Measurements from ENCODE around the gene ARVCF.

ARVCF gene

DNA sequence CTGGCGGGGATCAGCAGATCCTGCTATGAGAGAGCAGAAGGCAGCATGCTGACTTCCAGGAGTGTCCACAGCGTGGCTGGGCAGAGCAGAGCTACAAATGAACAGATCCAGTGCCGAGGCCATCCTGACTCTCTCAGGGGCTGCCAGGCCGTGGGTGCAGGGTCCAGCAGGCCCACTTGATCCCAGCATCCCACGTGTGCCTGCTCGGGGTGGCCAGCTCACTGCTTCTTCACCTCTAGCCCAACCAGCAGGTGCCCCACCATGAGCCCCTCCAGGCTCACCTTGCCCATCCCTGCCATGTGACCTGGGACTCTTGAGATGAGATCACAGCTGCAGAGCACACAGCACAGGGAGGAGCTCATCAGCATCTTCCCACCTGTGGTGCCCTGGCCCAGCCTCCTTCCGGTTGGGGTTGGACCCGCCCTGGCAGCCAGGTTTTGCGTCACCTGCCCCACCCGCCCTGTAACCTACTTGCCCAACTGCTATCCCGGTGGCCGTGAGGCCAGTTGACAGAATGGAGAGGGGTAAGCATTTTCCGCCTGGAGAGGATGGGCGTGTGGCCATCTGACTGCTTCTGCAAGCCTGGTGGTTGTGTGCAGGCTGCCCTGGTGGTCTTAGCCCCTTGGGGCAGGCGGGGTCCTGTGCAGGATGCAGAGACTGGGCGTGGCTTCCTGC, 15.2 kb upstream of the ARVCF start:
- DNase-seq (ENCODE audit: extremely low read depth in 1 of 2, low read depth in 1 of 2): no peak

DNA sequence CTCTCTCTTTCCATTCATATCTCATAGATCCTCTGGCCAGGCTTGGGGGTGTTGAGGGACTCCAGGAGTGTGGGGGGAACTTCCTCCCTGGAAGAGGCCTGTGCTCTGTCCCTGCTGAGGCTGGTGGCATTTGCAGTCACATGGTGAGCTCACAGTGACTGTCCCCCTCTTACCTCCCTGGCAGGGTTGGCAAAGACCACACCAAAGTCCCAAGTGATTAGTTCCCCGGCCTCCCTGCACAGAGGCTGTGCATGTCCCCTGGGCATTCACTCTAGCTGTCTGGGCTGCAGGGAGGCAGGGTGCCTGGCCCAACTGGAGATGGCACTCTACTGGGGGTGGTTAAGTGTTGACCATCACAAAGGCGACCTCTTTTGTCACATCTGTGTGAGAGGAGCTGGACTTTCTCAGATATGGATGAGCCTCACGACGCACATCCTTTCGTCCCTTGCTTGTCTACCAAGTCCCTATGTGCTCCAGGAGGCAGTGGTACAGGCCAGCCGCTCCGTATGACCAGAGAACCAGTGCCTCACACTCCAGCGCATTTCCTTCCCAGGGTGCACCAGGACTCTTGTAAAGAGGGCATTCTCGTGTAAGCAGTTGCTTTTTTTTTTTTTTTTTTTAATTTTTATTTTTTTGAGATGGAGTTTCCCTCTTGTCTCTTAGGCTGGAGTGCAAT, 13.1 kb upstream of the ARVCF start:
- no peak for DNase-seq (ENCODE audit: extremely low read depth in 1 of 2, low read depth in 1 of 2)

DNA sequence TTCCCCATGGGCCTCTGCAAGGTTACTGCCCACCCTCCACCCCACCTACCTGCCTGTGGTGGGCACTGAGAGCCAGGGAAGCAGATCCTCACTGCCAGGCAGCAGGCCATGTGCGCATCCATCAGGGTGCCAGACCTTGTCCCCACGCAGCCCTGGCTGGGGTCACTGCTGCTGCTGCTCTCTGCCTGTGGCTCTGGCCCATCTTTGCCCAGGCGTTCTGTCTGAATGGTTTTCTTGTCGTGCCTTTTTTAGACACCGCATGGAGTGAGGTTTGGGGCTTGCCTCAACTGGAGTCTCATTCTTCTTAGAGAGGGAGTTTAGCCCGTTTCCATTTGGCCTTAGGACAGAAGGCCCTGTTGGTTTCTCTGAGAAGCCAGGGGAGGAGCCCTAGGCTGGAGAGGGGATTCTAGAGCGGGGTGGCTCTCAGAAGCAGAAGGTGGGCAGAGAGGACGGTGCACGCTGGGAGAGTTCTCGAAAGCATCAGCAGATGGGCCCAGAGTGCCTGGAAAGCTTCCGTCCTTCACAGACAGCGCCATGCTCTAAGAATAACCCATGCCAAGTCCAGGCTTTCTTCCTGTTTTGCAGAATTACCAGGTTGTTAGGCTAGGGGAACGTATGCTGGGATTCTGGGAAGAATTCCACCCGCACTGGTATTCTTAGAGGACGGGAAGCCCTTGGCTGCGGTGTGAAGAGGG, 12.4 kb upstream of the ARVCF start:
- no peak for DNase-seq (ENCODE audit: extremely low read depth in 1 of 2, low read depth in 1 of 2)

DNA sequence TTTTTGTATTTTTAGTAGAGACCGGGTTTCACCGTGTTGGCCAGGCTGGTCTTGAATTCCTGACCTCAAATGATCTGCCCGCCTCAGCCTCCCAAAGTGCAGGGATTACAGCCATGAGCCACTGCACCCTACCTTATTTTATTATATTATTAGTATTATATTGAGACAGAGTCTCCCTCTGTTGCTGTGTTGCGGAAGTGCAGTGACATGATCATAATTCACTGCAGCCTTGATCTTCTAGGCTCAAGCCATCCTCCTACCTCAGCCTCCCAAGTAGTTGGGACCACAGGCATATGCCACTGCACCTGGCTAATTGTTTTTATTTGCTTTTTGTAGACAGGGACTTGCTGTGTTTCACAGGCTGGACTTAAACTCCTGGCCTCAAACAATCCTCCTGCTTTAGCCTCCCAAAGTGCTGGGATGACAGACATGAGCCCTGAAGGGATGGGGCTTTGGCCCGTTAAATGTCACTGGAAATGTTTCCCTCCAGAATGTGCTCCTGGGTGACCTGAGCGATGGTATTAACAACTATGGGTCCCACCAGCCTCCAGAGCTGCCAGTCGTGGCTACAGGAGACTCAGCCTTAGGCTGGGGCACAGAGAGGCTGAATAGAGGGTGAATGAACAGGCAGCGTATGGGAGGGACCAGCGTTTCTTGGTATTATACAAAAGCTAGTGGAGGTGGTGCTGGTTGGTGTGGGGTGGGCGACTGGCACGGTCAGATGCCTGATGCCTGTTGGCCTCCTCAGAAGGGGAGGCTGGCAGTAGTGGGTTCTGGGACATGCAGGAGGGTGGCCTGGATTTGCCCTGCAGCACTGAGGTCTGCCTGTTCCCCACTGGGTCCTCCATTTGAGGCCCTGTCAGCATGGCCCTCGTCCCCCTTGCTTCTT, 11.6 kb upstream of the ARVCF start:
- no peak for DNase-seq (ENCODE audit: extremely low read depth in 1 of 2, low read depth in 1 of 2)

DNA sequence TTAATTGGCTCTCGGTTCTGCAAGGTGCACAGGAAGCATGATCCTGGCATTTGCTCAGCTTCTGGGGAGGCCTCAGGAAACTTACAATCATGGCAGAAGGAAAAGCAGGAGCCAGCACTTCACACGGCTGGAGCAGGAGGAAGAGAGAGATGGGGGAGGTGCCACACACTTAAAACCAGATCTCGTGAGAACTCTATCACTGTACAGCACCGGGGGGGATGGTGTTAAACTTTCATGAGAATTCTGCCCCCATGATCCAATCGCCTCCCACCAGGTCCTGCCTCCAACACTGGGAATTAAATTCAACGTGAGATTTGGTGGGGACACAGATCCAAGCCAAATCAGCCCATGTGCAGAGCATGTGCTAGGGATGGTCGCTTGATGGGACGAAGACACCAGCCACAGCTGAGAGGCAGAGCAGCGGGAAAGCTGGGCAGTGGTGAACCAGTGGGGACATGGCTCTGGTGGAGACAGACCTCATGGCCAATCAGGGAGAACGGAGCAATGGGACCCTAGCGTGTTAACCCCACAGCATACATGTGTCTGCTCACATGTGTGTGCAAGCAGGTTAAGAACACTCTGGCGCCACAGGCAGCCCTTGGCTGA, 10.5 kb upstream of the ARVCF start:
- no peak for DNase-seq (ENCODE audit: extremely low read depth in 1 of 2, low read depth in 1 of 2)

DNA sequence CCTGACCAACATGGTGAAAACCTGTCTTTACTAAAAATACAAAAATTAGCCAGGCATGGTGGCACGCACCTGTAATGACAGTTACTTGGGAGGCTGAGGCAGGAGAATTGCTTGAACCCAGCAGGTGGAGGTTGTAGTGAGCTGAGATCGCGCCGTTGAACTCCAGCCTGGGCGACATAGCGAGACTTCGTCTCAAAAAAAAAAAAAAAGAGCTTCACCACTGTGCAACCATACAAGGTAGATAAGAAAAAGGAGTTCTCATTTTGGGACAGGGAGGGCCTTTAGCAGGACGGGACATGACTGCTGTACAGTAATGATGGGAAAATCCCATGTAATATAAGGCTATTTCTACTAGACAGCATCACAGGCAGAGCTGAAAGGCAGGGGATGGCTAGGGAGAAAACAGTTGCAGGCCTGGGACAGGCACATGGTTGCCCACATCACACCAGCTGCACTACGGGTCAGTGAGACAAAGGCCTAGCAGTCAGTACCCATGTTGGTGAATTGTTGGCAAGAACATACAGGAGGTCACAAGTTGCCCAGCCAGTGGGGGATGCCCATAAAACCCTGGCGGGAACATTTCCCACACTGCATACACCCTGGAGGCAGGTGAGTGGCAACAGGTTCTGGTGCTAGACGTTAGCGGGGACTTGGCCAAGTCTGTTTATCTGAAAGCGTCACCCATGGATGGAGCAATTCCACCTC, 9.7 kb upstream of the ARVCF start:
- DNase-seq (ENCODE audit: extremely low read depth in 1 of 2, low read depth in 1 of 2): no peak

DNA sequence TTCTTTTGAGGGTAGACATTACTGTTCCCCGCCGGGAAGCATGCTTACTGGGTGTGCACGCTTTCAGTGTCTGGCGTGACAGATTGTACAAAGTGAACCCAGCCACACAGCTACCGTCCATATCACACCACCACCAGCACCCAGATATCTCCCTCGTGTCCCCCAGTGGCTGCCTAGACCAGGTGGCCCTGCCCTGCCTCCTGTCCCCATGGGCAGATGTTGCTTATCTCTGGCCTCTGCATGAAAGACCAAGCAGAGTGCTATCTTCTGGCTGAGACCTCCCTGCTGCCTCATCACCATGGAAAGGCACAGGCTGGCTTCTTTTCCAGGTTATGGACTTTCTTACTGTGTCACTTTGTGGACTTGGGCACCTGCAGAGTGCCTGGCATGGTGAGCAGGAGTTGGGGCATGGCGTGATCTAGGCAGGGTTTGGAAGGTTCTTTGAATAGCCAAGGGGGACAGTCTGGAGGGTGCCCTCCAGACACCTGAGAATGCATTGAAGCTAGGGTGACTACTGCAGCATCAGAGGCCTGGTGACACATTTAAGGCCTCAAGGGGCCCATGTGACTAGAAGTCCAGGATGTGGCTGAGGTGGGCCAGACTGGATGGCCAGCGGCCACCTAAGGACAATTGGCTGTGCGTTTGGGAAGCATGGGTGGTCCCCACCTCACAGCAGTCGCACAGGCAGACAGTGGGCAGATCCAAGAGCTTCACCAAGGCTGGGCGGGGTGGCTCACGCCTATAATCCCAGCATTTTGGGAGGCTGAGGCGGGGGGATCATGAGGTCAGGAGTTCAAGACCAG, 9.0 kb upstream of the ARVCF start:
- no peak for DNase-seq (ENCODE audit: extremely low read depth in 1 of 2, low read depth in 1 of 2)

DNA sequence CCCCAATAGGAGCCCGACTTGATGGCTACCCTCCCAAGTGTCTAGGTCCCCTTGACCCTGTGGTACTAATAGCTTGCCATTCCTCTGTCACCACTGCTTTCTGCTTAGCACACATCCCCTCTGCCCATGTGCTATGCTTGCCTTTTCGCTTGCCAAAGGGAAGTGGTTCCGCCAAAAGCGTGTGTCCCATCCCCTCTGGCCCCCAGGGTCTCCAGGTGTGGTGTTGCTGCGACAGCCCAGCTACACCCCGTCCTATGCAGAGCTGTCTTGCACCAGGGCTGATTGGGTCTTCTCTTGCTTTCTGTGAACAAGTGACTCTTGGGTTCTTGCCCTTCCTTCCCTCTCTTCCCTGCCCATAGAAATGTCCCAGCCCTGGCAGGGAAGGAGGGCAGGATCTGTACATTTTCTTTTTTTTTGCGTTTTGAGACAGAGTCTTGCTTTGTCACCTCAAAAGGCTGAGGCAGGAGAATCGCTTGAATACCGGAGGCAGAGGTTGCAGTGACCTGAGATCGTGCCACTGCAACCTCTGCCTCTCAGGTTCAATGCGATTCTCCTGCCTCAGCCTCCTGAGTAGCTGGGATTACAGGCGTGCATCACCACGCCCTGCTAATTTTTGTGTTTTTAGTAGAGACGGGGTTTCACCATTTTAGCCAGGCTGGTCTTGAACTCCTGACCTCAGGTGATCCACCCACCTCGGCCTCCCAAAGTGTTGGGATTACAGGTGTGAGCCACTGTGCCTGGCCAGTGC, 8.2 kb upstream of the ARVCF start:
- DNase-seq (ENCODE audit: extremely low read depth in 1 of 2, low read depth in 1 of 2): no peak

DNA sequence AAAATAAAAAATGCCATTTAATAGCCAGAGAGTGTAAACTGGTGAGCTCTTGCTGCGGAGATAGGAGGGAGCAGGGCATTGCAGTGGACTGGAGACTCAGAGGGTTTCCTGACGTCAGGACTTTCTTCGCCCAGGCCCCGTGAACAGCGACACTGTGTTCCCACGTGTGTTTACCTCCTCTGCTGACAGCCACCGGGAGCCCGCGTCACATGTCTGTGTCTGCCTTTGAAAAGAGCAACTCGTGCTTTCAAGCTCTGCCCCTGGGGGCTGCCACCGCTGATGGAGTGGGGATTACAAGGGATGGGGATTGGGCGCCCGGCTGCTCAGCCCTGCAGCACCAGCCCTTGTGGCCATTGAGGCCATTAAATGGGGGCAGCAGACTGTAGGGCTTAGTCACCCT, 7.6 kb upstream of the ARVCF start:
- no peak for DNase-seq (ENCODE audit: extremely low read depth in 1 of 2, low read depth in 1 of 2)

DNA sequence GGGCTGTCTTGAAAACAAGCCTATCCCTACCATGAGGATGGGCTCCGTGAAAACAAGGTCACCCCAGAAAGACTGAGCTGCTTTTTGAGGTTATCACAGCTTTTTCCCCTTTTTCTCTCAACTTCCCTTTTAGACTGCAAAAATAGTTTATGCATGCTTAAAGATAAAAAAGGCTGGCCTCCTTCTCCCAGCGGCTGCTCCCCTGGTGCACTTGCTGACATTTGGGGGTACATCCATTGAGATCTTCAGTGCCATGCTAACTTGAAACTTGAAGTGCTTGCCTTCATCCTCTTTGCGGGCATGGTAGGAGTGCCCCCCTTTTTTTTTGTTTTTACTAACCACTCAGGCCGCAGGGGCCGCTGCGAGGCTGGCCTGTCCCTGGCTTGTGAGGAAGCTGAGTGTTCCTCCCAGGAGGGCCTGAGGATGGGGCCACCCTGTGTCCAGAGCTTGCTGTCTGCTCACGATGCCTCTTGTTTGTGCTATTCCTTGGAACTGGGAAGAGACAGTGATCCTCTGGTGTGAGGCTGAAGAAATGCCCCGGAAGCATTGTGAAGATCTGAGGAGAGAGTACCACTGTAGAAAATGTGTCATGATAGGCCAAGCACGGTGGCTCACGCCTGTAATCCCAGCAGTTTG, 6.5 kb upstream of the ARVCF start:
- DNase-seq (ENCODE audit: extremely low read depth in 1 of 2, low read depth in 1 of 2): no peak

DNA sequence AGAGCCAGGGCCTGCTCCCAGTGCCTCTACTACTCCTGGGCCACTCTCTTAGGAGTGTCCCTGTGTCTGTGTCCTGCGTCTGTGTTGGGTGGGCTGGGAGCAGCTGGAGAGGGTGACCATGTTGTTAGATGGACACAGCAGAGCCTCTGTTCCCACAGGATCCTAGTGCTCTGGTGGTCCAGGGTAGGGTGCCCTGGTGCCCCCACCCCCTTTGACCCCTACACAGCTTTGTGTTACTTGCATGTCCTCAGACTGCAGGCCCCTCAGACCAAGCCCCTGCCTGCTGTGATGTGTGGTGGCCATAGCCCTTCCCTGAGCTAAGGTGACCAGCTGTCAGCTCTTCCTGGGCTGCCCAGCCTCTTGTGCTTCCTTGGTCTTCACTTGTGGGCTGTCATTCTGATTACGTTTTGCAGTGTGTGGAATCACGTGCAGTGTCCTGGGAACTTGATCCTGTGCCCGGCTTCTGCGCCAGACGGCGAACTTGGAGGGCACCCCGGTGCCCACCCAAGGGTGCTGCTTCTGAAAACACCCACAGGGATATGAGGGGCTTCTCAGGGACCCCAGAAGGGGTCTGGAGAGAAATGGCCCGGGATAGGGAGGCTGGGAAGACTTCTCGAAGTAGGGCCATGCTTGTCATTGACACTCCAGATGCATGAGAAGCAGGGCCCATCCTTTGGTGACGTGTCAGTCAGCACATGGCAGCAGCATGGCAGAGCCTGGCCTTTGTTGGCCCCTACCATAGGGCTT, 5.8 kb upstream of the ARVCF start:
- no peak for DNase-seq (ENCODE audit: extremely low read depth in 1 of 2, low read depth in 1 of 2)

DNA sequence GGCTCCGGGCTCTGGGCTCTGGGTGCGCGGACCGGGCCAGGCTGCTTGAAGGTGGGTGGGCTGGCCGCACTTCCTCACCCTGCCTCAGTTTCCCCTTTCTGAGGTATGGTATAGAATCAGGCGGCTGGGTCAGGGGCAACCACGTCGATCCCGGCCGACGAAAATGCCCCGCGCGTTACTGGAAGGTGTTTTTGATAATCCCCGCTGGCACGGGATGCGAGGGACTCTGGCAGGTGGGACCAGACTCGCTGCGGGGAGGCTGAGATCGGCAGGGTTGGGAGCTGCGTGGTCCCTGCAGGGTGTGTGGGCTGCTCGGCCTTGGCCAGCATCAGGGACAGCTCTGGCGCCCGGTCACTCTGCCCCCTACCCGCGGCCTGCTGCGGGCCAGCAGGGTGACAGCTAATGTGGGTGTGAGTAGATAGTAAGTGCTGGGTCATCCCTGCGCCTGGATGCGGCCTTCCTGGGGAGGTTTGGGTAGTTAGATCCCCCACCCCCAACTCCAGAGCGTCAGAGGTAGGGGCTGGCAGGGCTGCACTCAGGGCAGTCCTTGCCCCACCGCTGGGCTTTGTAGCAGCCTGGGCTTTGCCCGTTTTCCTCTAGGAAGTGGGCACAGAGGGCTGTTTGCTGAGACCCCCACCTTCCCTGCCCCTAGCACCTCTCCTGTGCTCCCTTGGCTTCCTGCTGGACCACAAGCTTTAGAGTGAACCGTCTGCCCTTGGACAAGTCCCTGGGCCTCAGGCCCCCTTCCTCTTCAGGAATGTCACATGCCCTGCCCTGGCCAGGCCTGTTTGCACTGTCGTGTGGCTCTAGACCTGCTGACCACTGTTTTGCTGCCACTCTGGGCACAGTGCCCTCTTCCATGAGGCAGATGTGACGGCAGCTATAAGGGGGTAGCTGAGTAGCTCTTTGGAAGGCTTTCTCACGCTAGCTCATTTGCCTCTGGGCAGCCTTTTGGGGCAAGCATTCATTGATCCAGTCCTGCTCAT, 4.9 kb upstream of the ARVCF start:
- DNase-seq (ENCODE audit: extremely low read depth in 1 of 2, low read depth in 1 of 2): no peak

DNA sequence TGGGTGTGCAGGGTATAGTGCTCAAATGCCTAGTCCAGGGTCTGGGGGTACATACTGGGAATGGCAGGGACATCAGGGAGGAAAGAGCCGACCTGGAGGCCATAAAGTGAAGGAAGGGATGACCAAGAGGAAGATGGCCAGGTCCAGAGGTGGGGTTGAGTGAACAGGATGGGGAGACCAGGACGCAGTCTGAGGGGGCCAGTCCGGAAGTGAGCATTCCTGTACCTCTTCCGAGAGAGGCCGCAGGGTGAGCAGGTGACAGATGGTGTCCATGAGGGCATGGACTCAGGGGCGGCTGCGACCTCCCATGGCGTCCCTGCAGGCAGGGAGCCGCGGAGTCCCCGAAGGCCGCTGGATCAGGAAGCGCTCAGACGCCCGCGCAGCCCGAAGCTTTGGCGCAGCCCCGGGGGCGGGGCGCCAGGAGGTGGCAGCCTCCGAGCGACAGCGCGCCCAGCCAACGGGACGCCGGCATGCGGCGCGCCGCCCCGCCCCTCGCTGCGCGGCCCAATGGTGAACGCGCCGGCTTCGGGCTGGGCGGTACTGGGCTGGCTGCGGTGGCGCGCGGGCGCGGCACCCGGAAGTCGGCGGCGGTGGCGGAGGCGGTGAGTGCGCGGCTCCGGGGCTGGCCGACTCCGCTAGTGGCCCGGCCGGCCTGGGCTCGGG, 4.0 kb upstream of the ARVCF start, which contains the start of gene TANGO2:
Gene TANGO2 (plus strand): TSS at position 578 of the 663 bp plus-strand sequence. CDS start 15,689 bp downstream, outside the sequence.
- DNase-seq (ENCODE audit: extremely low read depth in 1 of 2, low read depth in 1 of 2): peak; percentile 82 to 89

DNA sequence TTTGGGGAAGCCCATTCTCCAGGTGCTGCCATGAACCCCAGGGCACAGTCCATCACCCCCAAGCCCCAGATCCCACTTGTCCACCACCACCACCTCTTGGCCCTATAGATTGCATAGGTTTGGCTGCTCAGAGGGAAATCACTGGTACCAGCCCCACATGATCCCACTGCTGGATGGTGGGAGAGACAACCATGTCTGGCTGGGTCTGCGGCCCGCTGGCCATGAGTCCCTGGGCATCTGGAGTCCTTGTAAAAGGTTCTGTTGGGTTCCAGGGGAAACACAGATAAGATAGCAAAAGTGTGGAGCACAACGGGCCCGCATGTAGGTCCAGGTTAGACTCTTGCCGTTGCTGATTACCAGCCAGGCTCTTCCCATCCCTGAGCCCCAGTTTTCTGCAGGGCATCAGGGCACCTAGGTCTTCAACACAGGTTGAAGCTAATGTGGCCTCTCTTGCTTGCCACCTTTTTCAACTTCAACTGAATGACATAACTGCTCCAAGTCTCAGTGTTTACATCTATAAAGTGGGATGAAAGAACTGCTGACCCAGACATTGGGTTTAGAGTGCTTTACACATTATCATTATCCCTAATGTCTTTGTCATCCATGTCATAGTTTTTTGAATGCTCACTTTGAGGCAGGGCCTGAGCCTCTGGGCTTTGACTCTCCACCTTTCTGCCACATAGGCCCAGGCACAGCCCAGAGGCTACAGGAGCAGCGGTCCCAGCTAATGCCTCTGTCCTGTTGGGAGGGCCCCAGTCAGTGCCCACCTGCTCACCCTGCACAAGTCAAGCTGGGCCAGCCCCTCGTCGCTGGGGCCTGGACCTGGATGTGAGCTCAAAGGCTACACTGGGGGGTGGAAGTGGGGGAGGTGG, 3.3 kb upstream of the ARVCF start:
- no peak for DNase-seq (ENCODE audit: extremely low read depth in 1 of 2, low read depth in 1 of 2)

DNA sequence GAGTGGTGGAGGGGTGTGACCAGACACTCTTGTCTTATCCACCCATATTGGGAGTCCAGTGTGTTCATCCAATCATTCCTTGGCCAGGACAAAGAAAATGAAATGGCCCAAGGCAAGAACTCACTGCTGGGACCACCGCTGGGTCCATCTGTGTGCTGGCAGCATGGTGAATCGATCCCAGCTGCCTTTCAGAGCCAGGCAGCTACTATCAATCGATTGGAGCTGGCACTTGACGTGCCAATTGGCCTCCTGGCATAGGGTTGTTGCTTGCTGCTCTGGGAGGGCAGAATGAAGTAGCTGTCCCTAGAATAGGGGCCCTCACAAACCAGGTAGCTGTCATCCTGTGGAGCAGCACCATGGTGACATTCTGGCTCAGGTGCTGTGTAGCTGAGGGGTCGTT, 1.4 kb upstream of the ARVCF start:
- DNase-seq (ENCODE audit: extremely low read depth in 1 of 2, low read depth in 1 of 2): no peak

All from stimulated activated CD8-positive, alpha-beta memory T cell treated with anti-CD3 and anti-CD28 coated beads, Interleukin-7, amount 100 ng/mL, for 48 hours (primary cell).